Liver (tissue), 9 donors: ENCODE results near the gene GGCX. TPM values are rescaled to one million over a fixed set of nuclear protein-coding genes. Genes with fewer than 3 reads are reported as not detected.
A peak's percentile ranks its signal among the peaks of the same experiment; 100 is the strongest.

Experiments
- DNase-seq: peaks from one replicate; pipeline ENCODE4 v3.0.0-alpha.2; 2017; ENCODE audit warnings: low spot score
- H3K27ac ChIP-seq, 2 donors: one replicate each; pipeline ENCODE4 v1.7.0; 2013; ENCODE audit warnings: inconsistent platforms in 2 of 2, low read length in 2 of 2, control low read depth in 1 of 2, low read depth in 1 of 2, mild to moderate bottlenecking in 1 of 2
- H3K27me3 ChIP-seq, 4 donors: one replicate each; pipeline versions ENCODE4 v1.6.1 to v1.7.0; 2013; ENCODE audit warnings: low read length in 3 of 4, inconsistent platforms in 1 of 4, mild to moderate bottlenecking in 1 of 4, moderate library complexity in 1 of 4; ENCODE audit not compliant: control insufficient read depth in 4 of 4, insufficient read depth in 4 of 4
- H3K36me3 ChIP-seq, 4 donors: one replicate each; pipeline versions ENCODE4 v1.6.1 to v1.7.0; 2013; ENCODE audit warnings: low read length in 3 of 4, mild to moderate bottlenecking in 3 of 4, low read depth in 1 of 4, moderate library complexity in 1 of 4; ENCODE audit not compliant: control insufficient read depth in 4 of 4, insufficient read depth in 3 of 4
- H3K4me1 ChIP-seq, 4 donors: one replicate each; pipeline versions ENCODE4 v1.6.1 to v1.7.0; 2013; ENCODE audit warnings: low read length in 3 of 4, mild to moderate bottlenecking in 3 of 4, moderate library complexity in 1 of 4; ENCODE audit not compliant: control insufficient read depth in 4 of 4, insufficient read depth in 4 of 4
- H3K4me3 ChIP-seq, 3 donors: one replicate each; pipeline versions ENCODE4 v1.6.1 to v1.7.0; 2013; ENCODE audit warnings: low read length in 3 of 3, control low read depth in 1 of 3, low read depth in 1 of 3, mild to moderate bottlenecking in 1 of 3
- H3K9ac ChIP-seq, 2 donors: one replicate each; pipeline ENCODE4 v1.7.0; 2013; ENCODE audit warnings: low read length in 2 of 2, mild to moderate bottlenecking in 2 of 2, moderate library complexity in 2 of 2, control low read depth in 1 of 2, low read depth in 1 of 2
- H3K9me3 ChIP-seq, 4 donors: one replicate each; pipeline versions ENCODE4 v1.6.1 to v1.7.0; 2013; ENCODE audit warnings: low read length in 3 of 4; ENCODE audit not compliant: control insufficient read depth in 4 of 4
- ATF3 ChIP-seq: IDR thresholded peaks from 2 replicates; pipeline ENCODE4 v1.6.1; 2016; ENCODE audit warnings: antibody characterized with exemption
- CTCF ChIP-seq: fragments of 150-350 bp; IDR thresholded peaks from 2 replicates; pipeline ENCODE4 v1.5.1; 2017; ENCODE audit warnings: improper control_type of control experiment, low read depth, low read length; ENCODE audit not compliant: missing input control
- EGR1 ChIP-seq, 2 donors: IDR thresholded peaks; 2 replicates each; pipeline ENCODE4 v1.6.1; 2016 to 2018; ENCODE audit warnings: antibody characterized with exemption in 2 of 2, low read depth in 2 of 2
- FOXA1 ChIP-seq: IDR thresholded peaks from 2 replicates; pipeline ENCODE4 v1.6.1; 2016; ENCODE audit warnings: antibody characterized with exemption
- FOXA2 ChIP-seq: IDR thresholded peaks from 2 replicates; pipeline ENCODE4 v1.6.1; 2016; ENCODE audit warnings: antibody characterized with exemption
- GABPA ChIP-seq, 2 donors: IDR thresholded peaks in 1 of 2; conservative IDR thresholded peaks in 1 of 2; 2 replicates each; pipeline ENCODE4 v1.6.1; 2016; ENCODE audit warnings: antibody characterized with exemption in 2 of 2, mild to moderate bottlenecking in 1 of 2, moderate library complexity in 1 of 2
- HNF4A ChIP-seq, 2 donors: conservative IDR thresholded peaks; 2 replicates each; pipeline ENCODE4 v1.6.1; 2016; ENCODE audit warnings: antibody characterized with exemption in 2 of 2, mild to moderate bottlenecking in 2 of 2
- HNF4G ChIP-seq: IDR thresholded peaks from 2 replicates; pipeline ENCODE4 v1.6.1; 2016; ENCODE audit warnings: antibody characterized with exemption
- JUND ChIP-seq, 2 donors: IDR thresholded peaks; 2 replicates each; pipeline ENCODE4 v1.6.1; 2016; ENCODE audit warnings: antibody characterized with exemption in 2 of 2
- MAX ChIP-seq: IDR thresholded peaks from 2 replicates; pipeline ENCODE4 v1.6.1; 2016; ENCODE audit warnings: antibody characterized with exemption
- NR2F2 ChIP-seq: IDR thresholded peaks from 2 replicates; pipeline ENCODE4 v1.6.1; 2016; ENCODE audit warnings: antibody characterized with exemption
- RAD21 ChIP-seq, 2 donors: IDR thresholded peaks; 2 replicates each; pipeline ENCODE4 v1.6.1; 2016; ENCODE audit warnings: antibody characterized with exemption in 2 of 2, mild to moderate bottlenecking in 2 of 2
- REST ChIP-seq: IDR thresholded peaks from 2 replicates; pipeline ENCODE4 v1.6.1; 2016; ENCODE audit warnings: antibody characterized with exemption, mild to moderate bottlenecking
- RXRA ChIP-seq, 2 donors: IDR thresholded peaks; 2 replicates each; pipeline ENCODE4 v1.6.1; 2017 to 2018; ENCODE audit warnings: antibody characterized with exemption in 2 of 2, mild to moderate bottlenecking in 1 of 2
- SP1 ChIP-seq: IDR thresholded peaks from 2 replicates; pipeline ENCODE4 v1.6.1; 2018; ENCODE audit warnings: antibody characterized with exemption, mild to moderate bottlenecking
- TAF1 ChIP-seq: conservative IDR thresholded peaks from 2 replicates; pipeline ENCODE4 v1.6.1; 2016; ENCODE audit warnings: antibody characterized with exemption, mild to moderate bottlenecking
- YY1 ChIP-seq: IDR thresholded peaks from 2 replicates; pipeline ENCODE4 v1.6.1; 2016; ENCODE audit warnings: antibody characterized with exemption, mild to moderate bottlenecking
- ZBTB33 ChIP-seq: IDR thresholded peaks from 2 replicates; pipeline ENCODE4 v1.6.1; 2016; ENCODE audit warnings: antibody characterized with exemption
- WGBS: extraction: QIAGEN DNeasy Blood & Tissue Kit; methylation state at CpG from one replicate; pipeline ENCODE4 v1.1.7; 2013; 5-methylcytosine and 5-hydroxymethylcytosine counted together
- polyA plus RNA-seq, 2 donors: library from polyadenylated mRNA; stranded (reverse) in 1 of 2; unstranded in 1 of 2; fragments of 200-250 nt in 1 of 2; fragments of >200 nt in 1 of 2; fragmentation: Nextera tagmentation in 1 of 2; extraction: Ambion mirVana in 1 of 2; gene quantifications; one replicate each; pipeline versions ENCODE4 v1.2.1 to v1.2.3, GENCODE V29; 2013 to 2015
- total RNA-seq, 2 donors: library from RNA; depleted of rRNA; stranded (reverse); fragments of >200 nt; gene quantifications; one replicate each; pipeline ENCODE4 v1.2.3, GENCODE V29; 2014
- donor health status: healthy.
- donor health status: healthy.
- donor health status: healthy.
- donor health status: healthy.
- donor health status: healthy.

The GGCX gene
- total and polyA plus RNA-seq, 4 donors: 67.3 to 189 (median 90.4) TPM

- Histone ChIP-seq H3K9me3 (no peaks in the 10 kb centered on the region), H3K4me3 (peak overlapping the region; percentile 77 to 91 (median 87)), H3K27me3 (no peaks in the 10 kb centered on the region), H3K9ac (peak overlapping the region; percentile 40 to 94), H3K27ac (peak overlapping the region; percentile 80 to 84), H3K36me3 (peaks cover 3 to 16% (median 6%) of the 10 kb centered on the region in 4 donors), H3K4me1 (peaks cover 14 to 52% (median 39%) of the 10 kb centered on the region in 4 donors)
- DNase-seq: no peak
- TF ChIP-seq REST (no peak), HNF4A (conservative IDR thresholded peaks at IDR 0.05) (no peak), YY1 (no peak)
- WGBS: 2% methylated on average over 10 of the region's 10 CpGs
These were observed 34.7 kb upstream of the GGCX start for GRCh38 chr2:85596026-85596333.

GRCh38 chr2:85595301-85596025 lies 34.2 kb upstream of the GGCX start, which contains the start of gene RNF181:
Gene RNF181 (plus strand): TSS chr2:85595745. CDS start chr2:85595764, 19 bp downstream.
- under 1% methylated on average over 47 of the region's 47 CpGs for WGBS
- peaks cover 14 to 50% (median 39%) of the 10 kb centered on the region in 4 donors for H3K4me1 ChIP-seq

More at GRCh38 chr2:85595301-85596025, 34.2 kb upstream of the GGCX start, which contains the start of gene RNF181:
- peak; percentile 92 for DNase-seq
- Histone ChIP-seq H3K9ac (peak within 1 kb of the TSS; percentile 60 to 94), H3K9me3 (no peaks in the 10 kb centered on the region), H3K4me3 (peak within 1 kb of the TSS; percentile 77 to 91 (median 87)), H3K27ac (peak within 1 kb of the TSS; percentile 84 to 89), H3K36me3 (peaks cover 3 to 16% (median 6%) of the 10 kb centered on the region in 4 donors), H3K27me3 (no peaks in the 10 kb centered on the region)
- TF ChIP-seq RAD21 (IDR thresholded peaks at IDR 0.05): peak in 1 of 2 donors; percentile 27
- peak; percentile 42 to 65 for TF ChIP-seq RXRA (IDR thresholded peaks at IDR 0.05)
- no peak for TF ChIP-seq FOXA1
- no peak for TF ChIP-seq HNF4G
- peak in 1 of 2 donors; percentile 84 for TF ChIP-seq GABPA (IDR thresholded peaks at IDR 0.05 in 1 of 2, conservative IDR thresholded peaks at IDR 0.05 in 1 of 2)
- TF ChIP-seq SP1: peak; percentile 78
- no peak for TF ChIP-seq MAX
- no peak for TF ChIP-seq FOXA2
- peak in 1 of 2 donors; percentile 36 for TF ChIP-seq HNF4A (conservative IDR thresholded peaks at IDR 0.05)
- peak; percentile 83 for TF ChIP-seq TAF1
- TF ChIP-seq NR2F2: no peak
- TF ChIP-seq REST: peak; percentile 65
- peak; percentile 98 for TF ChIP-seq YY1
- no peak for TF ChIP-seq ZBTB33
- TF ChIP-seq ATF3: no peak
- no peak for TF ChIP-seq JUND (IDR thresholded peaks at IDR 0.05)
- no peak for TF ChIP-seq EGR1 (IDR thresholded peaks at IDR 0.05; ENCODE audit: low read depth in 2 of 2)
- no peak for TF ChIP-seq CTCF
